GM19238 (cell line): ENCODE measurements around the gene SSC5D.
"Not testable (repeated sequence)": the region's sequence is repeated elsewhere in the genome, so short reads cannot be mapped to it uniquely, and the experiment has no call there.

Experiments
- DNase-seq: peaks from one replicate; pipeline ENCODE4 v3.0.0; 2011; ENCODE audit warnings: low spot score; ENCODE audit not compliant: insufficient read length

The SSC5D gene

GRCh38 chr19:55487924-55488687 lies at the start of gene SSC5D:
SSC5D (plus strand) TSS chr19:55488436; CDS start chr19:55488590, 154 bp downstream.
- DNase-seq: no peak

GRCh38 chr19:55439052-55439451 lies 49.2 kb upstream of the SSC5D start:
- DNase-seq: no peak

GRCh38 chr19:55440411-55441105 lies 47.7 kb upstream of the SSC5D start:
- DNase-seq: no peak

- DNase-seq: no peak
These were observed 46.9 kb upstream of the SSC5D start for GRCh38 chr19:55441319-55441691.

GRCh38 chr19:55441692-55442321 lies 46.4 kb upstream of the SSC5D start:
- DNase-seq: no peak

GRCh38 chr19:55442372-55442961 lies 45.8 kb upstream of the SSC5D start:
- no peak for DNase-seq

GRCh38 chr19:55443045-55443823 lies 45.0 kb upstream of the SSC5D start, which contains the start of gene SHISA7:
SHISA7 (minus strand) TSS chr19:55443300; CDS start chr19:55442863, 437 bp downstream.
- DNase-seq: no peak

GRCh38 chr19:55443824-55444480 lies 44.3 kb upstream of the SSC5D start:
- DNase-seq: no peak

GRCh38 chr19:55444646-55445045 lies 43.6 kb upstream of the SSC5D start:
- no peak for DNase-seq

GRCh38 chr19:55446060-55446459 lies 42.2 kb upstream of the SSC5D start:
- no peak for DNase-seq

- no peak for DNase-seq
These were observed 40.6 kb upstream of the SSC5D start for GRCh38 chr19:55447421-55448174.

GRCh38 chr19:55448175-55448490 lies 40.1 kb upstream of the SSC5D start:
- DNase-seq: not testable (repeated sequence)

- no peak for DNase-seq
These were observed 38.8 kb upstream of the SSC5D start for GRCh38 chr19:55449469-55449868.

- no peak for DNase-seq
These were observed 36.9 kb upstream of the SSC5D start for GRCh38 chr19:55451163-55451964.

- DNase-seq: no peak
These were observed 36.1 kb upstream of the SSC5D start for GRCh38 chr19:55451965-55452748.

GRCh38 chr19:55452749-55453346 lies 35.4 kb upstream of the SSC5D start:
- DNase-seq: no peak

- DNase-seq: no peak
These were observed 34.5 kb upstream of the SSC5D start for GRCh38 chr19:55453511-55454260.
